WTC11 (cell line): ENCODE results near the gene USH2A. TPM values are rescaled to one million over a fixed set of nuclear protein-coding genes. Genes with fewer than 3 reads are reported as not detected.

Source experiments
- ATAC-seq: fragments of 200-7000 bp; cut with Tn5 transposase; 2 replicates; pipeline ENCODE4 v1.10.0; 2021; ENCODE audit warnings: mild to moderate bottlenecking, moderate library complexity
- CTCF ChIA-PET: fragments of 300-600 bp; sonication (Branson Sonifier 250); formaldehyde crosslinking; loops from one replicate; lab custom pipeline; 2021; ENCODE audit warnings: antibody characterized with exemption; lab: Charles Lee
- POLR2A ChIA-PET: fragments of 350-600 bp; sonication (Branson Sonifier 250); formaldehyde crosslinking; loops from one replicate; lab custom pipeline; 2021; ENCODE audit warnings: antibody characterized with exemption; lab: Charles Lee
- DNase-seq: peaks from one replicate; pipeline ENCODE4 v3.0.0; 2021; ENCODE audit warnings: low spot score
- H3K27ac Mint-ChIP-seq: 2 replicates; pipeline ENCODE4 v1.8.0; 2021; ENCODE audit warnings: mixed read lengths
- H3K27me3 Mint-ChIP-seq: 2 replicates; pipeline ENCODE4 v1.8.0; 2021; ENCODE audit warnings: low read depth, mild to moderate bottlenecking, moderate library complexity, mixed read lengths
- H3K36me3 Mint-ChIP-seq: 2 replicates; pipeline ENCODE4 v1.8.0; 2021; ENCODE audit warnings: mixed read lengths
- H3K4me1 Mint-ChIP-seq: 2 replicates; pipeline ENCODE4 v1.8.0; 2022; ENCODE audit warnings: mixed read lengths
- H3K4me3 Mint-ChIP-seq: 2 replicates; pipeline ENCODE4 v1.8.0; 2021; ENCODE audit warnings: mild to moderate bottlenecking, moderate library complexity, mixed read lengths
- H3K9me3 Mint-ChIP-seq: 2 replicates; pipeline ENCODE4 v1.8.0; 2021; ENCODE audit warnings: mixed read lengths
- AFF4 ChIP-seq: sonication (generic); formaldehyde crosslinking; IDR thresholded peaks from 2 replicates; pipeline ENCODE4 v1.8.1; 2023; ENCODE audit warnings: mild to moderate bottlenecking, missing genetic modification reagents, borderline replicate concordance
- ATF1 ChIP-seq: sonication (generic); formaldehyde crosslinking; IDR thresholded peaks from 2 replicates; pipeline ENCODE4 v1.8.1; 2023; ENCODE audit warnings: mild to moderate bottlenecking, moderate library complexity, missing genetic modification reagents
- ATF2 ChIP-seq: sonication (generic); formaldehyde crosslinking; IDR thresholded peaks from 2 replicates; pipeline ENCODE4 v1.8.1; 2022; ENCODE audit warnings: low read depth, missing genetic modification reagents, borderline replicate concordance
- ATF6 ChIP-seq: sonication (generic); formaldehyde crosslinking; IDR thresholded peaks from 2 replicates; pipeline ENCODE4 v1.8.1; 2023; ENCODE audit warnings: mild to moderate bottlenecking, missing genetic modification reagents
- CDX4 ChIP-seq: fragments of 250-450 bp; sonication (Bioruptor Pico); IDR thresholded peaks from 2 replicates; pipeline ENCODE4 v1.9.0; 2021; ENCODE audit warnings: moderate library complexity, mild to moderate bottlenecking, inconsistent platforms, borderline replicate concordance
- E2F5 ChIP-seq: sonication (generic); formaldehyde crosslinking; IDR thresholded peaks from 2 replicates; pipeline ENCODE4 v1.8.1; 2022; ENCODE audit warnings: mild to moderate bottlenecking, moderate library complexity, missing genetic modification reagents
- GRHL2 ChIP-seq: fragments of 250-450 bp; sonication (Bioruptor Pico); IDR thresholded peaks from 2 replicates; pipeline ENCODE4 v1.8.0; 2022; ENCODE audit warnings: mild to moderate bottlenecking, moderate library complexity; ENCODE audit not compliant: insufficient replicate concordance, severe bottlenecking
- HMGXB4 ChIP-seq: sonication (generic); formaldehyde crosslinking; IDR thresholded peaks from 2 replicates; pipeline ENCODE4 v1.8.1; 2023; ENCODE audit warnings: mild to moderate bottlenecking, moderate library complexity, missing genetic modification reagents
- IRF1 ChIP-seq: sonication (generic); formaldehyde crosslinking; IDR thresholded peaks from 2 replicates; pipeline ENCODE4 v1.8.0; 2023; ENCODE audit warnings: missing genetic modification reagents
- MXD4 ChIP-seq: fragments of 250-450 bp; sonication (Bioruptor Pico); IDR thresholded peaks from 2 replicates; pipeline ENCODE4 v1.8.0; 2021; ENCODE audit warnings: mild to moderate bottlenecking, moderate library complexity, borderline replicate concordance
- SOX15 ChIP-seq: fragments of 250-450 bp; sonication (Bioruptor Pico); IDR thresholded peaks from 2 replicates; pipeline ENCODE4 v1.9.0; 2021; ENCODE audit warnings: mild to moderate bottlenecking
- ZNF232 ChIP-seq: sonication (generic); formaldehyde crosslinking; IDR thresholded peaks from 2 replicates; pipeline ENCODE4 v1.8.0; 2022; ENCODE audit warnings: mild to moderate bottlenecking, missing genetic modification reagents
- ZNF263 ChIP-seq: sonication (generic); formaldehyde crosslinking; IDR thresholded peaks from 2 replicates; pipeline ENCODE4 v1.8.1; 2022; ENCODE audit warnings: low read depth, mild to moderate bottlenecking, moderate library complexity, missing genetic modification reagents
- ZNF317 ChIP-seq: sonication (generic); formaldehyde crosslinking; IDR thresholded peaks from 2 replicates; pipeline ENCODE4 v1.8.1; 2023; ENCODE audit warnings: low read depth, mild to moderate bottlenecking, moderate library complexity, missing genetic modification reagents, borderline replicate concordance
- ZNF396 ChIP-seq: fragments of 250-450 bp; sonication (Bioruptor Pico); IDR thresholded peaks from 2 replicates; pipeline ENCODE4 v1.8.0; 2021; ENCODE audit warnings: mild to moderate bottlenecking, moderate library complexity, borderline replicate concordance
- ZNF416 ChIP-seq: fragments of 250-450 bp; sonication (Bioruptor Pico); IDR thresholded peaks from 2 replicates; pipeline ENCODE4 v1.9.0; 2021; ENCODE audit warnings: mild to moderate bottlenecking, inconsistent platforms
- ZNF423 ChIP-seq: fragments of 250-450 bp; sonication (Bioruptor Pico); IDR thresholded peaks from 2 replicates; pipeline ENCODE4 v2.1.2; 2022; ENCODE audit warnings: mild to moderate bottlenecking, moderate library complexity
- ZNF671 ChIP-seq: fragments of 250-450 bp; sonication (Bioruptor Pico); IDR thresholded peaks from 2 replicates; pipeline ENCODE4 v1.8.0; 2021; ENCODE audit warnings: mild to moderate bottlenecking
- ZSCAN18 ChIP-seq: fragments of 250-450 bp; sonication (Bioruptor Pico); IDR thresholded peaks from 2 replicates; pipeline ENCODE4 v2.1.2; 2022; ENCODE audit warnings: mild to moderate bottlenecking, moderate library complexity
- total RNA-seq: library from RNA; stranded (reverse); gene quantifications from 3 replicates; pipeline ENCODE4 v1.2.3, GENCODE V29; 2021

The USH2A gene
- total RNA-seq, 1 experiment from 2014 or later: 0.37 TPM

- no peak for TF ChIP-seq IRF1
- no peak for TF ChIP-seq ZNF416 (CRISPR knock-in tag)
- TF ChIP-seq HMGXB4: no peak
Observed at GRCh38 chr1:215857317-215857716, 565.9 kb downstream of the USH2A start (continued).

GRCh38 chr1:215845234-215845891 is 577.9 kb downstream of the USH2A start:
- Mint-ChIP-seq H3K4me3 (no peak overlapping the region), H3K27ac (no peak overlapping the region), H3K9me3 (peaks cover 20% of the 10 kb centered on the region), H3K36me3 (no peaks in the 10 kb centered on the region), H3K4me1 (no peaks in the 10 kb centered on the region), H3K27me3 (no peaks in the 10 kb centered on the region)
- DNase-seq: no peak
- ATAC-seq: no peak
- TF ChIP-seq ATF2 (CRISPR knock-in tag): no peak
- TF ChIP-seq E2F5 (CRISPR knock-in tag): no peak
- no peak for TF ChIP-seq ZNF232
- no peak for TF ChIP-seq AFF4 (CRISPR knock-in tag)
- no peak for TF ChIP-seq MXD4
- no peak for TF ChIP-seq SOX15 (CRISPR knock-in tag)
- TF ChIP-seq ZNF263 (CRISPR knock-in tag): no peak
- no peak for TF ChIP-seq CDX4 (CRISPR knock-in tag)
- TF ChIP-seq GRHL2 (CRISPR knock-in tag): no peak
- no peak for TF ChIP-seq ZNF317 (CRISPR knock-in tag)
- TF ChIP-seq ZNF423: no peak
- TF ChIP-seq ZSCAN18 (CRISPR knock-in tag): no peak
- no peak for TF ChIP-seq ZNF396 (CRISPR knock-in tag)
- TF ChIP-seq ATF6 (CRISPR knock-in tag): no peak
- TF ChIP-seq ZNF671 (CRISPR knock-in tag): no peak
- no peak for TF ChIP-seq ATF1
- CTCF ChIA-PET: no interaction called here
- POLR2A ChIA-PET: no interaction called here
